HG03159 (cell line): Measurements from ENCODE around the gene ZNF652.
"Not testable (repeated sequence)": the region's sequence is repeated elsewhere in the genome, so short reads cannot be mapped to it uniquely, and the experiment has no call there.

Experiments used
- ATAC-seq: cut with Tn5 transposase; IDR thresholded peaks from one replicate; pipeline ENCODE4 v1.9.1; 2021; ENCODE audit warnings: mild to moderate bottlenecking, moderate library complexity; ENCODE audit not compliant: unreplicated experiment

Gene ZNF652

GRCh38 chr17:49277638-49278037, 84.4 kb downstream of the ZNF652 start:
- ATAC-seq, result no peak

GRCh38 chr17:49275981-49276380, 86.1 kb downstream of the ZNF652 start:
- ATAC-seq, result not testable (repeated sequence)

- no peak for ATAC-seq
Observed at GRCh38 chr17:49269356-49269755, 92.7 kb downstream of the ZNF652 start.

GRCh38 chr17:49267912-49268311, 94.1 kb downstream of the ZNF652 start:
- ATAC-seq, result no peak

- no peak for ATAC-seq
Observed at GRCh38 chr17:49266233-49266632, 95.8 kb downstream of the ZNF652 start.

- not testable (repeated sequence) for ATAC-seq
Observed at GRCh38 chr17:49261540-49261939, 100.5 kb downstream of the ZNF652 start.

- no peak for ATAC-seq
Observed at GRCh38 chr17:49260817-49261291, 101.2 kb downstream of the ZNF652 start.

- ATAC-seq, result no peak
Observed at GRCh38 chr17:49260011-49260816, 101.8 kb downstream of the ZNF652 start.

- ATAC-seq, result no peak
Observed at GRCh38 chr17:49259663-49260010, 102.4 kb downstream of the ZNF652 start.

- ATAC-seq, result no peak
Observed at GRCh38 chr17:49258394-49258793, 103.7 kb downstream of the ZNF652 start.

- ATAC-seq, result no peak
Observed at GRCh38 chr17:49255125-49255524, 106.9 kb downstream of the ZNF652 start.

GRCh38 chr17:49254066-49254465, 108.0 kb downstream of the ZNF652 start:
- ATAC-seq, result no peak

- ATAC-seq, result no peak
Observed at GRCh38 chr17:49252148-49252695, 109.8 kb downstream of the ZNF652 start.

- ATAC-seq, result no peak
Observed at GRCh38 chr17:49249890-49250522, 112.0 kb downstream of the ZNF652 start.

GRCh38 chr17:49249292-49249794, 112.7 kb downstream of the ZNF652 start:
- ATAC-seq, result no peak

- no peak for ATAC-seq
Observed at GRCh38 chr17:49247944-49248343, 114.1 kb downstream of the ZNF652 start.

GRCh38 chr17:49244839-49245238, 117.2 kb downstream of the ZNF652 start:
- ATAC-seq, result no peak
